AG04450 (cell line): Measurements from ENCODE around the gene WTIP. TPM values are rescaled to one million over a fixed set of nuclear protein-coding genes. Genes with fewer than 3 reads are reported as not detected.
"Not testable (repeated sequence)": the region's sequence is repeated elsewhere in the genome, so short reads cannot be mapped to it uniquely, and the experiment has no call there.

Experiments
- CTCF ChIA-PET: fragments of 300-600, 350-600 bp; formaldehyde crosslinking; extraction: SDS; loops from one replicate; lab custom pipeline; 2022; ENCODE audit warnings: antibody characterized with exemption, inconsistent platforms; lab: Charles Lee
- POLR2A ChIA-PET: fragments of 350-600 bp; formaldehyde crosslinking; extraction: SDS; loops from one replicate; lab custom pipeline; 2021; ENCODE audit warnings: antibody characterized with exemption, inconsistent platforms; lab: Yijun Ruan, JAX
- DNase-seq: peaks from one replicate; pipeline ENCODE4 v3.0.0-alpha.2; 2011; ENCODE audit warnings: low read depth, low spot score
- H3K27ac ChIP-seq: one replicate; pipeline ENCODE4 v1.5.1; 2012; ENCODE audit warnings: low read depth, low read length, control low read depth
- H3K27me3 ChIP-seq: one replicate; pipeline ENCODE4 v1.6.0; 2012; ENCODE audit warnings: low read length; ENCODE audit not compliant: control insufficient read depth, insufficient read depth
- H3K4me3 ChIP-seq: 2 replicates; pipeline ENCODE4 v1.5.1; 2011; ENCODE audit warnings: mild to moderate bottlenecking, low read depth, low read length, control low read depth
- H3K9me3 ChIP-seq: 2 replicates; pipeline ENCODE4 v1.5.1; 2012; ENCODE audit warnings: low read length; ENCODE audit not compliant: control insufficient read depth, insufficient read depth
- CTCF ChIP-seq: IDR thresholded peaks from 2 replicates; pipeline ENCODE4 v1.5.1; 2011; ENCODE audit warnings: low read depth, low read length, control low read depth, inconsistent platforms
- polyA plus RNA-seq: library from polyadenylated mRNA; depleted of rRNA; stranded (reverse); fragments of >200 nt; gene quantifications from 2 replicates; pipeline ENCODE4 v1.2.3, GENCODE V29; 2011

The WTIP gene
- polyA plus RNA-seq, 1 experiment, result 27.2 TPM

GRCh38 chr19:34507414-34508067 is 26.0 kb downstream of the WTIP start:
- CTCF ChIA-PET, result interaction anchor here (1.5 kb wide), 1 partner anchor 36 kb away, joined by 3 read pairs; no protein-coding TSS in a partner anchor
- DNase-seq, result no peak
- no peaks in the 10 kb centered on the region; the same call in 1 of the 2 replicates for H3K9me3 ChIP-seq
- no peak for TF ChIP-seq CTCF
- H3K27me3 ChIP-seq, result no peaks in the 10 kb centered on the region
- H3K4me3 ChIP-seq, result no peak overlapping the region
- POLR2A ChIA-PET, result interaction anchor here (0.6 kb wide), 1 partner anchor 72 kb away, joined by 3 read pairs; no protein-coding TSS in a partner anchor
- no peak overlapping the region for H3K27ac ChIP-seq

- Histone ChIP-seq H3K9me3 (no peaks in the 10 kb centered on the region; the same call in 1 of the 2 replicates), H3K27ac (no peak overlapping the region), H3K27me3 (no peaks in the 10 kb centered on the region), H3K4me3 (no peak overlapping the region)
- no peak for DNase-seq
- CTCF ChIA-PET, result interaction anchor here (0.6 to 1.5 kb wide), 2 partner anchors 37 to 1666 kb away, joined by 3 to 4 read pairs; no protein-coding TSS in a partner anchor
- POLR2A ChIA-PET, result no interaction called here
- TF ChIP-seq CTCF, result no peak
These were observed 27.0 kb downstream of the WTIP start for GRCh38 chr19:34508540-34508939.

GRCh38 chr19:34510904-34511303 is 29.3 kb downstream of the WTIP start:
- H3K27me3 ChIP-seq, POLR2A ChIA-PET, CTCF ChIA-PET, H3K9me3 ChIP-seq, H3K4me3 ChIP-seq, DNase-seq, H3K27ac ChIP-seq: not testable (repeated sequence)

GRCh38 chr19:34512254-34512822 is 30.8 kb downstream of the WTIP start:
- Histone ChIP-seq H3K9me3 (no peaks in the 10 kb centered on the region; the same call in 1 of the 2 replicates), H3K27me3 (no peaks in the 10 kb centered on the region), H3K27ac (no peak overlapping the region), H3K4me3 (no peak overlapping the region)
- no peak for DNase-seq
- no peak for TF ChIP-seq CTCF
- ChIA-PET POLR2A (no interaction called here), CTCF (no interaction called here)

- ChIA-PET POLR2A (no interaction called here), CTCF (no interaction called here)
- no peaks in the 10 kb centered on the region for H3K27me3 ChIP-seq
- TF ChIP-seq CTCF, result no peak
- no peaks in the 10 kb centered on the region; the same call in 1 of the 2 replicates for H3K9me3 ChIP-seq
- no peak overlapping the region for H3K4me3 ChIP-seq
- DNase-seq, result no peak
- no peak overlapping the region for H3K27ac ChIP-seq
These were observed 32.2 kb downstream of the WTIP start for GRCh38 chr19:34513767-34514166.
